ENCODE data around the gene REXO1. TPM values are rescaled to one million over a fixed set of nuclear protein-coding genes. Genes with fewer than 3 reads are reported as not detected.

Gene REXO1
- total and polyA plus RNA-seq, 2 of the 13 experiments (the other 11 are each of a cell fraction or from before 2014, with no cell fraction given), result 5.0 to 11.2 TPM

- TF ChIP-seq ZNF276 (CRISPR knock-in tag; IDR thresholded peaks at IDR 0.05; ENCODE audit: low read depth), result no peak
- no peak for TF ChIP-seq ARID3A (IDR thresholded peaks at IDR 0.05; ENCODE audit: low read depth, low read length)
- TF ChIP-seq, protein P1, sequence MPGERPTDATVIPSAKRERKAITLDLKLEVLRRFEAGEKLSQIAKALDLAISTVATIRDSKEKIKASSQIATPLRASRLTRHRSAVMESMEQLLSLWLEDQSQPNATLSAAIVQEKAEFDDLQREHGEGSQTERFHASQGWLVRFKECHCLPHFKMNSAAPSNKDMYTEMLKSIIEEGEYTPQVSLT (CRISPR knock-in tag; IDR thresholded peaks at IDR 0.05; ENCODE audit: borderline replicate concordance, low read depth), result no peak
- TF ChIP-seq HNF4A (CRISPR knock-in tag; IDR thresholded peaks at IDR 0.05), result peak; percentile 90
- TF ChIP-seq TEAD2 (CRISPR knock-in tag; IDR thresholded peaks at IDR 0.05), result no peak
- TF ChIP-seq, protein P2, sequence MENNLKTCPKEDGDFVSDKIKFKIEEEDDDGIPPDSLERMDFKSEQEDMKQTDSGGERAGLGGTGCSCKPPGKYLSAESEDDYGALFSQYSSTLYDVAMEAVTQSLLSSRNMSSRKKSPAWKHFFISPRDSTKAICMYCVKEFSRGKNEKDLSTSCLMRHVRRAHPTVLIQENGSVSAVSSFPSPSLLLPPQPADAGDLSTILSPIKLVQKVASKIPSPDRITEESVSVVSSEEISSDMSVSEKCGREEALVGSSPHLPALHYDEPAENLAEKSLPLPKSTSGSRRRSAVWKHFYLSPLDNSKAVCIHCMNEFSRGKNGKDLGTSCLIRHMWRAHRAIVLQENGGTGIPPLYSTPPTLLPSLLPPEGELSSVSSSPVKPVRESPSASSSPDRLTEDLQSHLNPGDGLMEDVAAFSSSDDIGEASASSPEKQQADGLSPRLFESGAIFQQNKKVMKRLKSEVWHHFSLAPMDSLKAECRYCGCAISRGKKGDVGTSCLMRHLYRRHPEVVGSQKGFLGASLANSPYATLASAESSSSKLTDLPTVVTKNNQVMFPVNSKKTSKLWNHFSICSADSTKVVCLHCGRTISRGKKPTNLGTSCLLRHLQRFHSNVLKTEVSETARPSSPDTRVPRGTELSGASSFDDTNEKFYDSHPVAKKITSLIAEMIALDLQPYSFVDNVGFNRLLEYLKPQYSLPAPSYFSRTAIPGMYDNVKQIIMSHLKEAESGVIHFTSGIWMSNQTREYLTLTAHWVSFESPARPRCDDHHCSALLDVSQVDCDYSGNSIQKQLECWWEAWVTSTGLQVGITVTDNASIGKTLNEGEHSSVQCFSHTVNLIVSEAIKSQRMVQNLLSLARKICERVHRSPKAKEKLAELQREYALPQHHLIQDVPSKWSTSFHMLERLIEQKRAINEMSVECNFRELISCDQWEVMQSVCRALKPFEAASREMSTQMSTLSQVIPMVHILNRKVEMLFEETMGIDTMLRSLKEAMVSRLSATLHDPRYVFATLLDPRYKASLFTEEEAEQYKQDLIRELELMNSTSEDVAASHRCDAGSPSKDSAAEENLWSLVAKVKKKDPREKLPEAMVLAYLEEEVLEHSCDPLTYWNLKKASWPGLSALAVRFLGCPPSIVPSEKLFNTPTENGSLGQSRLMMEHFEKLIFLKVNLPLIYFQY (CRISPR knock-in tag; IDR thresholded peaks at IDR 0.05; ENCODE audit: borderline replicate concordance), result peak; percentile 47; the same call in 1 of the 2 replicates
- no peak for TF ChIP-seq TERF1 (CRISPR knock-in tag; IDR thresholded peaks at IDR 0.05)
- TF ChIP-seq RBFOX2 (IDR thresholded peaks at IDR 0.05; ENCODE audit: low read depth, low read length), result peak; percentile 58; the same call in 1 of the 2 replicates
- peak; percentile 29; the same call in 1 of the 2 replicates for TF ChIP-seq ZMYM3 (CRISPR knock-in tag; IDR thresholded peaks at IDR 0.05)
- TF ChIP-seq MTA3 (CRISPR knock-in tag; IDR thresholded peaks at IDR 0.05), result no peak
- peak; percentile 54 for TF ChIP-seq ZNF687 (CRISPR knock-in tag; IDR thresholded peaks at IDR 0.05)
- TF ChIP-seq NONO (IDR thresholded peaks at IDR 0.05), result no peak
- TF ChIP-seq NONO (CRISPR knock-in tag; conservative IDR thresholded peaks at IDR 0.05), result peak; percentile 88
These were observed 11.9 kb upstream of the REXO1 start (continued) for GRCh38 chr19:1860042-1860775.

All from HepG2 (cell line).